OCI-LY7 (cell line): ENCODE measurements around the gene RTP5. TPM values are rescaled to one million over a fixed set of nuclear protein-coding genes. Genes with fewer than 3 reads are reported as not detected.

Experiments used
- BruUV-seq: library from RNA; stranded (reverse); fragments of 400-500 nt; replicated peaks from 2 replicates; lab custom pipeline; 2021; lab: Mats Ljungman, UMichigan
- CTCF ChIA-PET: fragments of 300-600 bp; sonication (Branson Sonifier 250); formaldehyde crosslinking; loops from one replicate; lab custom pipeline; 2022; ENCODE audit warnings: antibody characterized with exemption; ENCODE audit not compliant: unreplicated experiment; lab: Charles Lee
- POLR2A ChIA-PET: fragments of 300-600 bp; sonication (Branson Sonifier 250); formaldehyde crosslinking; loops from one replicate; lab custom pipeline; 2022; ENCODE audit warnings: antibody characterized with exemption; lab: Charles Lee
- DNase-seq: peaks from one replicate; pipeline ENCODE4 v3.0.0-alpha.2; 2015; ENCODE audit warnings: low spot score
- H2AFZ ChIP-seq: fragments of 200-600 bp; sonication (generic), shearing (Covaris generic); 2 replicates; pipeline ENCODE4 v1.6.1; 2014; ENCODE audit warnings: mild to moderate bottlenecking, antibody characterized with exemption, low read length, moderate library complexity
- H3K27ac ChIP-seq: fragments of 200-600 bp; sonication (generic); 2 replicates; pipeline ENCODE4 v1.5.1; 2014; ENCODE audit warnings: mixed run types, low read depth, mild to moderate bottlenecking, moderate library complexity, low read length, inconsistent platforms; ENCODE audit not compliant: poor library complexity, severe bottlenecking
- H3K36me3 ChIP-seq: fragments of 200-600 bp; sonication (generic); 2 replicates; pipeline ENCODE4 v1.6.1; 2014; ENCODE audit warnings: mild to moderate bottlenecking, antibody characterized with exemption, low read length, moderate library complexity, mixed read lengths; ENCODE audit not compliant: insufficient read depth
- H3K4me1 ChIP-seq: fragments of 200-600 bp; sonication (generic); 2 replicates; pipeline ENCODE4 v1.5.1; 2014; ENCODE audit warnings: mild to moderate bottlenecking, low read length; ENCODE audit not compliant: insufficient read depth, poor library complexity, severe bottlenecking
- H3K4me2 ChIP-seq: fragments of 200-600 bp; sonication (generic); 2 replicates; pipeline ENCODE4 v1.6.1; 2014; ENCODE audit warnings: mild to moderate bottlenecking, low read length
- H3K4me3 ChIP-seq: fragments of 200-600 bp; sonication (generic); 2 replicates; pipeline ENCODE4 v1.5.1; 2014; ENCODE audit warnings: mild to moderate bottlenecking, low read depth, low read length; ENCODE audit not compliant: poor library complexity, severe bottlenecking
- H3K79me2 ChIP-seq: fragments of 200-600 bp; sonication (generic); 2 replicates; pipeline ENCODE4 v1.6.1; 2016; ENCODE audit warnings: low read depth, mild to moderate bottlenecking, low read length, moderate library complexity, mixed read lengths; ENCODE audit not compliant: insufficient read depth
- H3K9me2 ChIP-seq: fragments of 200-600 bp; sonication (generic); 2 replicates; pipeline ENCODE4 v1.6.1; 2016; ENCODE audit warnings: mild to moderate bottlenecking, low read length, mixed read lengths; ENCODE audit not compliant: insufficient read depth
- H3K9me3 ChIP-seq: fragments of 200-600 bp; sonication (generic); 2 replicates; pipeline ENCODE4 v1.6.1; 2014; ENCODE audit warnings: mild to moderate bottlenecking, mixed run types, low read length, mixed read lengths
- H4K20me1 ChIP-seq: fragments of 200-600 bp; sonication (generic); 2 replicates; pipeline ENCODE4 v1.6.1; 2014; ENCODE audit warnings: mild to moderate bottlenecking, antibody characterized with exemption, low read length, moderate library complexity, mixed read lengths; ENCODE audit not compliant: insufficient read depth
- EZH2phosphoT487 ChIP-seq: fragments of 200-600 bp; sonication (generic); IDR thresholded peaks from 2 replicates; pipeline ENCODE4 v1.6.1; 2018; ENCODE audit warnings: low read depth, borderline replicate concordance, mild to moderate bottlenecking, mixed run types, antibody characterized with exemption, low read length, moderate library complexity, mixed read lengths
- intact Hi-C: fragments of 100-400 bp; cut with micrococcal nuclease; formaldehyde crosslinking; loops from one replicate; pipeline ENCODE4 v1.10.0; 2022; ENCODE audit not compliant: unreplicated experiment
- total RNA-seq, 2 experiments: library from RNA; depleted of rRNA in 1 of 2; stranded (reverse); fragments of >200 nt in 1 of 2; shearing (Covaris generic) in 1 of 2; gene quantifications; 2 replicates each; pipeline ENCODE4 v1.2.3, GENCODE V29; 2014 to 2022
- TF ChIP-seq, protein P1 (sequence below): fragments of 200-600 bp; sonication (generic); conservative IDR thresholded peaks from 2 replicates; pipeline ENCODE4 v1.5.1; 2014; ENCODE audit warnings: mild to moderate bottlenecking, antibody characterized with exemption, low read length, moderate library complexity, mixed read lengths

The RTP5 gene
- total RNA-seq, 2 experiments from 2014 or later, result not detected

DNA sequence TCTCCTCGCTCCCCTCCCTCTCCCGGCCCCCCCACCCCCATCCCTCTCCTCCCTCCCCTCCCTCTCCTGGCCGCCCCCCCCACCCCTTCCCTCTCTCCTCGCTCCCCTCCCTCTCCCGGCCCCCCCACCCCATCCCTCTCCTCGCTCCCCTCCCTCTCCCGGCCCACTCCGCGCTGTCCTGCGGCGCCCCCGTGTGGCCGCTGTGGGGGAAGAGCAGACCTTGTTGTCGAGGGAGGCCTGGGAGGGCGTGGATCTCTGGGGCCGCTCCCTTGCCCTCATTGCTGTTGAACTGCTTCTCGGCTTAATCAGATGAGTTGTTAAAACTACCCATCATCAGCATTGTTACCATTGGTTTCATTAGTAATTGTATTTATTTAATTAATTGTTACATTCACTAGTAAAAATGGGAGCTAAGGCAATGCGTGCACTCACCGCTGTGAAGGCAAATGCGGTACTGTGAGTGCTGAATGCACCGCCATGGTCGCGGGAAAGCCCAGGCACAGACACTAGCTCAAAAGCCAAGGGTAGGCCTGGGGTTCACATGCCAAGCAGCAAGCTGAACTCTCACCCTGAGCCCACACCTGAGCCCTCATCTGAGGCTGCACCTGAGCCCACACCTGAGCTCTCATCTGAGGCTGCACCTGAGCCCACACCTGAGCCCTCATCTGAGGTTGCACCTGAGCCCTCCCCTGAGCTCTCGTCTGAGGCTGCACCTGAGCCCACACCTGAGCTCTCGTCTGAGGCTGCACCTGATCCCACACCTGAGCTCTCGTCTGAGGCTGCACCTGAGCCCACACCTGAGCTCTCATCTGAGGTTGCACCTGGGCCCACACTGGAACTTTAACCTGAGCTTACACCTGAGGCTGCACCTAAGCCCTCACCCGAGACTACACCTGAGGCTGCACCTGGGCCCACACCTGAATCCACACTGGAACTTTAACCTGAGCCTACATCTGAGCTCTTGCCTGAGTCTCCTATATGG lies 8.8 kb downstream of the RTP5 start:
- Histone ChIP-seq H3K36me3 (no peaks in the 10 kb centered on the region), H3K4me3 (no peak overlapping the region), H2AFZ (no peak overlapping the region), H3K79me2 (peaks cover 5% of the 10 kb centered on the region; the same call in 1 of the 2 replicates), H3K4me1 (peaks cover 23% of the 10 kb centered on the region), H4K20me1 (no peaks in the 10 kb centered on the region), H3K9me2 (no peaks in the 10 kb centered on the region), H3K4me2 (no peak overlapping the region), H3K9me3 (no peaks in the 10 kb centered on the region), H3K27ac (no peak overlapping the region)
- intact Hi-C loops, result no loop called here
- peak; percentile 65 for DNase-seq
- CTCF ChIA-PET, result interaction anchor here (0.5 to 0.7 kb wide), 3 partner anchors 130 to 176 kb away, joined by 3 to 15 read pairs (median 5); no protein-coding TSS in a partner anchor
- TF ChIP-seq, protein P1, sequence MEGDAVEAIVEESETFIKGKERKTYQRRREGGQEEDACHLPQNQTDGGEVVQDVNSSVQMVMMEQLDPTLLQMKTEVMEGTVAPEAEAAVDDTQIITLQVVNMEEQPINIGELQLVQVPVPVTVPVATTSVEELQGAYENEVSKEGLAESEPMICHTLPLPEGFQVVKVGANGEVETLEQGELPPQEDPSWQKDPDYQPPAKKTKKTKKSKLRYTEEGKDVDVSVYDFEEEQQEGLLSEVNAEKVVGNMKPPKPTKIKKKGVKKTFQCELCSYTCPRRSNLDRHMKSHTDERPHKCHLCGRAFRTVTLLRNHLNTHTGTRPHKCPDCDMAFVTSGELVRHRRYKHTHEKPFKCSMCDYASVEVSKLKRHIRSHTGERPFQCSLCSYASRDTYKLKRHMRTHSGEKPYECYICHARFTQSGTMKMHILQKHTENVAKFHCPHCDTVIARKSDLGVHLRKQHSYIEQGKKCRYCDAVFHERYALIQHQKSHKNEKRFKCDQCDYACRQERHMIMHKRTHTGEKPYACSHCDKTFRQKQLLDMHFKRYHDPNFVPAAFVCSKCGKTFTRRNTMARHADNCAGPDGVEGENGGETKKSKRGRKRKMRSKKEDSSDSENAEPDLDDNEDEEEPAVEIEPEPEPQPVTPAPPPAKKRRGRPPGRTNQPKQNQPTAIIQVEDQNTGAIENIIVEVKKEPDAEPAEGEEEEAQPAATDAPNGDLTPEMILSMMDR, result peak; percentile 70
- no peak for TF ChIP-seq EZH2phosphoT487
- no TSS peak for BruUV-seq
- POLR2A ChIA-PET, result interaction anchor here (0.6 kb wide), 3 partner anchors 53 to 236 kb away, joined by 3 to 4 read pairs (median 3); no protein-coding TSS in a partner anchor

DNA sequence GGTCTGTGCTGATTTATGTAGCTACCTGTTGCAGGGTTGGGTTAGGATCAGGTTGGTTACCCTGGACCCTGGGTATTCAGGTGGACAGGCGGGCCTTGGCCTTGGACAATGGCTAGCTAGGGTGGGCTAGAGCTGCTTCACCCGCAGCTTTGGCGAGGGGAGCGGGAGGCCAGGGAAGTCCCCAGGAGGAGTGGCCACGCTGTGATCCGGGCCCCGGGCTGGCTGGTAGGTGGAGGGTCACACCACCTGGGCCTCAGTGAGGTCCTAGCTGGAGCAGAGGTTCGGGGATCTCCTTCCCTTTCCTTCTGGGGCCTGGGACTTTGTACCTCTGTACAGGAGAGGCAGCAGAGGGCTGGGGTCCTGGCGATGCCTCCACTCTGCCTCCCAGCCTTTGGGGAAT lies 9.8 kb downstream of the RTP5 start:
- no TSS peak for BruUV-seq
- no peaks in the 10 kb centered on the region for H3K9me2 ChIP-seq
- no peak overlapping the region for H3K4me3 ChIP-seq
- H3K4me2 ChIP-seq, result no peak overlapping the region
- H3K4me1 ChIP-seq, result peaks cover 29% of the 10 kb centered on the region
- no peaks in the 10 kb centered on the region; the same call in 1 of the 2 replicates for H4K20me1 ChIP-seq
- H3K36me3 ChIP-seq, result peaks cover 8% of the 10 kb centered on the region
- POLR2A ChIA-PET, result interaction anchor here (0.6 kb wide), 1 partner anchor 52 kb away, joined by 3 read pairs; no protein-coding TSS in a partner anchor
- DNase-seq, result no peak
- CTCF ChIA-PET, result no interaction called here
- intact Hi-C loops, result no loop called here
- no peak overlapping the region for H3K27ac ChIP-seq
- no peaks in the 10 kb centered on the region for H3K9me3 ChIP-seq
- H2AFZ ChIP-seq, result no peak overlapping the region
- no peak for TF ChIP-seq EZH2phosphoT487
- TF ChIP-seq, protein P1, result no peak
- H3K79me2 ChIP-seq, result peaks cover 8% of the 10 kb centered on the region; the same call in 1 of the 2 replicates
